Suprapubic skin (tissue), 4 donors: ENCODE results near the gene FAXDC2.

Experiments used
- EP300 ChIP-seq: sonication (generic); formaldehyde crosslinking; IDR thresholded peaks from one replicate; pipeline ENCODE4 v1.6.1; 2017; ENCODE audit warnings: antibody characterized with exemption
- POLR2A ChIP-seq, 2 donors: fragments of 450-650 bp; IDR thresholded peaks; one replicate each; pipeline ENCODE4 v1.6.1; 2017; ENCODE audit warnings: antibody characterized with exemption in 2 of 2, mild to moderate bottlenecking in 2 of 2, moderate library complexity in 2 of 2
- POLR2AphosphoS5 ChIP-seq, 3 donors: sonication (generic); formaldehyde crosslinking; IDR thresholded peaks; one replicate each; pipeline ENCODE4 v1.6.1; 2017; ENCODE audit warnings: antibody characterized with exemption in 3 of 3
- TF ChIP-seq, protein P1 (sequence below), 2 donors: fragments of 200-600 bp in 1 of 2; fragments of 450-650 bp in 1 of 2; sonication (generic) in 1 of 2; IDR thresholded peaks; one replicate each; pipeline ENCODE4 v1.5.1; 2016 to 2019; ENCODE audit warnings: antibody characterized with exemption in 2 of 2, mild to moderate bottlenecking in 1 of 2, moderate library complexity in 1 of 2

DNA sequence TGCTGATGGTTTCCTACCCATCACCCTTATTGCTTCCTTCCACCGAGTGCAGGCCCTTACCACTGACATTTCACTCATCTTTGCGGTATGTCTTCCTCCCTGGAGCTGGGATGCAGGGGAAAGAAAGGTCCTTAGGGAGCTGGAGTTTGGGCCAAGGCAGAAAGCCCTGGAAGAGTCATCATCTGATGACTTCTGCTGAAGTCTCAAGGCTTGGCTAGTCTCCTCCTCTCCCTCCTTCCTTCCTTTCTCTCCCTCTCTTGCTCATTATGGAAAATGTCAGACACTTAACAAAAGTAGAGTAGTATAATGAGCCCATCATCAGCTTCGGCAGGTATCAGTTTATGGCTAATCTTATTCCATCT, 55.2 kb downstream of the FAXDC2 start:
- TF ChIP-seq POLR2A (IDR thresholded peaks at IDR 0.05) (no peak), EP300 (no peak), POLR2AphosphoS5 (IDR thresholded peaks at IDR 0.05) (no peak)
- TF ChIP-seq, protein P1, sequence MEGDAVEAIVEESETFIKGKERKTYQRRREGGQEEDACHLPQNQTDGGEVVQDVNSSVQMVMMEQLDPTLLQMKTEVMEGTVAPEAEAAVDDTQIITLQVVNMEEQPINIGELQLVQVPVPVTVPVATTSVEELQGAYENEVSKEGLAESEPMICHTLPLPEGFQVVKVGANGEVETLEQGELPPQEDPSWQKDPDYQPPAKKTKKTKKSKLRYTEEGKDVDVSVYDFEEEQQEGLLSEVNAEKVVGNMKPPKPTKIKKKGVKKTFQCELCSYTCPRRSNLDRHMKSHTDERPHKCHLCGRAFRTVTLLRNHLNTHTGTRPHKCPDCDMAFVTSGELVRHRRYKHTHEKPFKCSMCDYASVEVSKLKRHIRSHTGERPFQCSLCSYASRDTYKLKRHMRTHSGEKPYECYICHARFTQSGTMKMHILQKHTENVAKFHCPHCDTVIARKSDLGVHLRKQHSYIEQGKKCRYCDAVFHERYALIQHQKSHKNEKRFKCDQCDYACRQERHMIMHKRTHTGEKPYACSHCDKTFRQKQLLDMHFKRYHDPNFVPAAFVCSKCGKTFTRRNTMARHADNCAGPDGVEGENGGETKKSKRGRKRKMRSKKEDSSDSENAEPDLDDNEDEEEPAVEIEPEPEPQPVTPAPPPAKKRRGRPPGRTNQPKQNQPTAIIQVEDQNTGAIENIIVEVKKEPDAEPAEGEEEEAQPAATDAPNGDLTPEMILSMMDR (IDR thresholded peaks at IDR 0.05): no peak
